Measurements from ENCODE around the gene ZDHHC23.

The ZDHHC23 gene

DNA sequence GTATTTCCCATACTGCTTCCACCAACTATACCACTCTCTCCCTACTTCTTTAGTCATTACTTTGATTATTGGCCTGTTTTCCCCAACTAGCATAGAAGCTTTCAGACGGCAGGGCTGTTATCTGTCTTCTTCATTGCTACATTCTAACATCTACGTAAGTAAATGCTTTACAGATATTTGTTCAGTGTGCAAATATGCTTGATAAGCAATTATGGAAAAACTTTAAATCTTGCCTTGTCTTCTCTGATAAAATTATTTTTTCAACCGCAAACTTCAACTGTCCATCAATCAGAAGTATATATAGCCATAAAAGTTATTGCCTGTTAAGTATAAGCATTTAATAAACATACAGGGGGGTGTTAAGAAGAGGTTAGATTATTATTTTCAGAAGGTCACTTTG, 35.7 kb downstream of the ZDHHC23 start:
- Histone ChIP-seq H3K27ac (ENCODE audit: low read depth, low read length) (no peak overlapping the region), H3K4me3 (ENCODE audit: low read depth in 1 of 2, low read length in 2 of 2) (no peak overlapping the region), H3K27me3 (ENCODE audit: control insufficient read depth in 1 of 2, insufficient read depth in 2 of 2, low read length in 2 of 2) (no peaks in the 10 kb centered on the region), H3K9me3 (ENCODE audit: control insufficient read depth in 1 of 2, low read length in 2 of 2) (no peaks in the 10 kb centered on the region), H3K4me1 (ENCODE audit: control insufficient read depth in 1 of 2, insufficient read depth in 2 of 2, low read length in 2 of 2) (no peaks in the 10 kb centered on the region), H3K9ac (ENCODE audit: low read depth in 1 of 2, low read length in 2 of 2) (no peak overlapping the region), H3K36me3 (ENCODE audit: control insufficient read depth in 1 of 2, insufficient read depth in 2 of 2, low read length in 2 of 2) (peaks cover under 1 to 4% of the 10 kb centered on the region in 2 donors)

DNA sequence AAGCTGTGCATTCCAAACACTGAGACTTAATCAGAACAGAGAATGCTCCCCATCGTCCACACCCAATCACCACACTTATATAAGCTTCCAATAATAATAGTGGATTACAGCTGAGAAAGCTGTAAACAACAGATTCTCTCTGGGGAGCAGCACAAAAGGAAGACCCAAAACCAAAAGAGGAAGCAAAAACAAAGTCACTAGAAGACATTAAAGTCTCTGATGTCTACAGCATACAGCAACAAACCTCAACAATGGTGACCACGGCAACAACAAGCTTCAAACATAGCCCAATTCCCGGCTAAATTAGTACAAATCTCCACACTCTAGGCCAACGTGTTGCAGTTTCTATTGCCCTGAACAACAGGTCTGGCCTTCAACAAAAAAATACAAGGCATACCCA, 37.7 kb downstream of the ZDHHC23 start:
- H3K9ac ChIP-seq (ENCODE audit: low read depth in 1 of 2, low read length in 2 of 2) = no peak overlapping the region
- no peaks in the 10 kb centered on the region for H3K9me3 ChIP-seq (ENCODE audit: control insufficient read depth in 1 of 2, low read length in 2 of 2)
- H3K27ac ChIP-seq (ENCODE audit: low read depth, low read length) = no peak overlapping the region
- H3K27me3 ChIP-seq (ENCODE audit: control insufficient read depth in 1 of 2, insufficient read depth in 2 of 2, low read length in 2 of 2) = no peaks in the 10 kb centered on the region
- no peak overlapping the region for H3K4me3 ChIP-seq (ENCODE audit: low read depth in 1 of 2, low read length in 2 of 2)
- H3K4me1 ChIP-seq (ENCODE audit: control insufficient read depth in 1 of 2, insufficient read depth in 2 of 2, low read length in 2 of 2) = no peaks in the 10 kb centered on the region
- H3K36me3 ChIP-seq (ENCODE audit: control insufficient read depth in 1 of 2, insufficient read depth in 2 of 2, low read length in 2 of 2) = no peaks in the 10 kb centered on the region

GRCh38 chr3:114005481-114005880, 57.7 kb downstream of the ZDHHC23 start:
- H3K9me3 ChIP-seq (ENCODE audit: control insufficient read depth in 1 of 2, low read length in 2 of 2) = peaks cover 0 to 6% of the 10 kb centered on the region in 2 donors
- no peak overlapping the region for H3K27ac ChIP-seq (ENCODE audit: low read depth, low read length)
- no peaks in the 10 kb centered on the region for H3K4me1 ChIP-seq (ENCODE audit: control insufficient read depth in 1 of 2, insufficient read depth in 2 of 2, low read length in 2 of 2)
- no peak overlapping the region for H3K4me3 ChIP-seq (ENCODE audit: low read depth in 1 of 2, low read length in 2 of 2)
- no peak overlapping the region for H3K9ac ChIP-seq (ENCODE audit: low read depth in 1 of 2, low read length in 2 of 2)
- H3K36me3 ChIP-seq (ENCODE audit: control insufficient read depth in 1 of 2, insufficient read depth in 2 of 2, low read length in 2 of 2) = peaks cover 6 to 11% of the 10 kb centered on the region in 2 donors
- H3K27me3 ChIP-seq (ENCODE audit: control insufficient read depth in 1 of 2, insufficient read depth in 2 of 2, low read length in 2 of 2) = no peaks in the 10 kb centered on the region

- Histone ChIP-seq H3K9ac (ENCODE audit: low read depth in 1 of 2, low read length in 2 of 2) (no peak overlapping the region), H3K4me3 (ENCODE audit: low read depth in 1 of 2, low read length in 2 of 2) (no peak overlapping the region), H3K4me1 (ENCODE audit: control insufficient read depth in 1 of 2, insufficient read depth in 2 of 2, low read length in 2 of 2) (no peaks in the 10 kb centered on the region), H3K36me3 (ENCODE audit: control insufficient read depth in 1 of 2, insufficient read depth in 2 of 2, low read length in 2 of 2) (peaks cover 0 to 3% of the 10 kb centered on the region in 2 donors), H3K27me3 (ENCODE audit: control insufficient read depth in 1 of 2, insufficient read depth in 2 of 2, low read length in 2 of 2) (no peaks in the 10 kb centered on the region), H3K9me3 (ENCODE audit: control insufficient read depth in 1 of 2, low read length in 2 of 2) (no peaks in the 10 kb centered on the region), H3K27ac (ENCODE audit: low read depth, low read length) (no peak overlapping the region)
These were observed 63.4 kb downstream of the ZDHHC23 start for GRCh38 chr3:114011059-114011797.

All from duodenal mucosa (tissue), 2 donors.